HG02870 (cell line): Measurements from ENCODE around the gene ATP5F1D.
A peak's percentile ranks its signal among the peaks of the same experiment; 100 is the strongest.
"Not testable (repeated sequence)": the region's sequence is repeated elsewhere in the genome, so short reads cannot be mapped to it uniquely, and the experiment has no call there.

Experiments
- ATAC-seq: cut with Tn5 transposase; IDR thresholded peaks from one replicate; pipeline ENCODE4 v1.9.1; 2021; ENCODE audit warnings: mild to moderate bottlenecking, moderate library complexity; ENCODE audit not compliant: unreplicated experiment

The ATP5F1D gene

GRCh38 chr19:1245494-1246264, 4.1 kb downstream of the ATP5F1D start:
- ATAC-seq, result no peak

- ATAC-seq, result not testable (repeated sequence)
Measured at GRCh38 chr19:1246265-1247087, 4.9 kb downstream of the ATP5F1D start.

GRCh38 chr19:1247748-1248138, 6.2 kb downstream of the ATP5F1D start:
- no peak for ATAC-seq

- ATAC-seq, result peak; percentile 17
Measured at GRCh38 chr19:1248139-1248785, 6.7 kb downstream of the ATP5F1D start, which contains the start of gene MIDN. Gene MIDN, plus strand, starts transcription at chr19:1248583. Its CDS starts 1,714 bp downstream, at chr19:1250297.

GRCh38 chr19:1248786-1249297, 7.3 kb downstream of the ATP5F1D start:
- peak; percentile 20 for ATAC-seq

- ATAC-seq, result peak; percentile 39
Measured at GRCh38 chr19:1249298-1249989, 7.9 kb downstream of the ATP5F1D start.

- no peak for ATAC-seq
Measured at GRCh38 chr19:1249990-1250436, 8.5 kb downstream of the ATP5F1D start.

- no peak for ATAC-seq
Measured at GRCh38 chr19:1250437-1251260, 9.1 kb downstream of the ATP5F1D start.

GRCh38 chr19:1251330-1252220, 10.0 kb downstream of the ATP5F1D start:
- ATAC-seq, result no peak

- no peak for ATAC-seq
Measured at GRCh38 chr19:1252221-1252820, 10.8 kb downstream of the ATP5F1D start.

- no peak for ATAC-seq
Measured at GRCh38 chr19:1252821-1253513, 11.4 kb downstream of the ATP5F1D start.

- no peak for ATAC-seq
Measured at GRCh38 chr19:1253514-1254080, 12.0 kb downstream of the ATP5F1D start.

GRCh38 chr19:1254081-1254527, 12.6 kb downstream of the ATP5F1D start:
- no peak for ATAC-seq

GRCh38 chr19:1254530-1255185, 13.1 kb downstream of the ATP5F1D start:
- no peak for ATAC-seq

GRCh38 chr19:1255186-1256161, 13.9 kb downstream of the ATP5F1D start:
- ATAC-seq, result no peak
